Measurements from ENCODE around the gene NYNRIN. TPM values are rescaled to one million over a fixed set of nuclear protein-coding genes. Genes with fewer than 3 reads are reported as not detected.
"Not testable (repeated sequence)": the region's sequence is repeated elsewhere in the genome, so short reads cannot be mapped to it uniquely, and the experiment has no call there.

Gene NYNRIN
- polyA plus RNA-seq, 1 donor from 2014 or later = 5.7 TPM

- Histone ChIP-seq H3K4me3 (ENCODE audit: low read length) (no peak overlapping the region), H3K27me3 (ENCODE audit: insufficient read depth, low read depth, low read length) (peaks cover 6% of the 10 kb centered on the region), H3K36me3 (ENCODE audit: insufficient read depth, low read length) (no peaks in the 10 kb centered on the region), H3K27ac (ENCODE audit: low read length) (no peak overlapping the region), H4K20me1 (ENCODE audit: insufficient read depth) (no peaks in the 10 kb centered on the region), H3K79me2 (replicated peaks; ENCODE audit: insufficient read depth, low read length) (no peaks in the 10 kb centered on the region), H3K9me2 (ENCODE audit: insufficient read depth, low read length) (no peaks in the 10 kb centered on the region), H3K9ac (ENCODE audit: low read length) (no peak overlapping the region), H3K4me2 (ENCODE audit: low read length) (no peak overlapping the region), H2AFZ (ENCODE audit: low read depth, low read length) (no peak overlapping the region), H3K9me3 (ENCODE audit: low read length) (no peaks in the 10 kb centered on the region), H3F3A (ENCODE audit: insufficient read depth, low read length, poor library complexity, severe bottlenecking) (no peaks in the 10 kb centered on the region)
- TF ChIP-seq POLR2AphosphoS5 (IDR thresholded peaks at IDR 0.05) (no peak), SMC3 (conservative IDR thresholded peaks at IDR 0.05; ENCODE audit: poor library complexity) (no peak), MXI1 (conservative IDR thresholded peaks at IDR 0.05; ENCODE audit: poor library complexity, severe bottlenecking) (no peak), RAD21 (conservative IDR thresholded peaks at IDR 0.05) (no peak), TAF1 (IDR thresholded peaks at IDR 0.05; ENCODE audit: low read depth) (no peak), EP300 (conservative IDR thresholded peaks at IDR 0.05; ENCODE audit: poor library complexity, severe bottlenecking) (no peak), EZH2 (IDR thresholded peaks at IDR 0.05; ENCODE audit: borderline replicate concordance, insufficient read depth, low read length, poor library complexity, severe bottlenecking) (no peak)
- TF ChIP-seq, protein P1, sequence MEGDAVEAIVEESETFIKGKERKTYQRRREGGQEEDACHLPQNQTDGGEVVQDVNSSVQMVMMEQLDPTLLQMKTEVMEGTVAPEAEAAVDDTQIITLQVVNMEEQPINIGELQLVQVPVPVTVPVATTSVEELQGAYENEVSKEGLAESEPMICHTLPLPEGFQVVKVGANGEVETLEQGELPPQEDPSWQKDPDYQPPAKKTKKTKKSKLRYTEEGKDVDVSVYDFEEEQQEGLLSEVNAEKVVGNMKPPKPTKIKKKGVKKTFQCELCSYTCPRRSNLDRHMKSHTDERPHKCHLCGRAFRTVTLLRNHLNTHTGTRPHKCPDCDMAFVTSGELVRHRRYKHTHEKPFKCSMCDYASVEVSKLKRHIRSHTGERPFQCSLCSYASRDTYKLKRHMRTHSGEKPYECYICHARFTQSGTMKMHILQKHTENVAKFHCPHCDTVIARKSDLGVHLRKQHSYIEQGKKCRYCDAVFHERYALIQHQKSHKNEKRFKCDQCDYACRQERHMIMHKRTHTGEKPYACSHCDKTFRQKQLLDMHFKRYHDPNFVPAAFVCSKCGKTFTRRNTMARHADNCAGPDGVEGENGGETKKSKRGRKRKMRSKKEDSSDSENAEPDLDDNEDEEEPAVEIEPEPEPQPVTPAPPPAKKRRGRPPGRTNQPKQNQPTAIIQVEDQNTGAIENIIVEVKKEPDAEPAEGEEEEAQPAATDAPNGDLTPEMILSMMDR (IDR thresholded peaks at IDR 0.05; ENCODE audit: poor library complexity, severe bottlenecking) = no peak
- TF ChIP-seq, protein P2, sequence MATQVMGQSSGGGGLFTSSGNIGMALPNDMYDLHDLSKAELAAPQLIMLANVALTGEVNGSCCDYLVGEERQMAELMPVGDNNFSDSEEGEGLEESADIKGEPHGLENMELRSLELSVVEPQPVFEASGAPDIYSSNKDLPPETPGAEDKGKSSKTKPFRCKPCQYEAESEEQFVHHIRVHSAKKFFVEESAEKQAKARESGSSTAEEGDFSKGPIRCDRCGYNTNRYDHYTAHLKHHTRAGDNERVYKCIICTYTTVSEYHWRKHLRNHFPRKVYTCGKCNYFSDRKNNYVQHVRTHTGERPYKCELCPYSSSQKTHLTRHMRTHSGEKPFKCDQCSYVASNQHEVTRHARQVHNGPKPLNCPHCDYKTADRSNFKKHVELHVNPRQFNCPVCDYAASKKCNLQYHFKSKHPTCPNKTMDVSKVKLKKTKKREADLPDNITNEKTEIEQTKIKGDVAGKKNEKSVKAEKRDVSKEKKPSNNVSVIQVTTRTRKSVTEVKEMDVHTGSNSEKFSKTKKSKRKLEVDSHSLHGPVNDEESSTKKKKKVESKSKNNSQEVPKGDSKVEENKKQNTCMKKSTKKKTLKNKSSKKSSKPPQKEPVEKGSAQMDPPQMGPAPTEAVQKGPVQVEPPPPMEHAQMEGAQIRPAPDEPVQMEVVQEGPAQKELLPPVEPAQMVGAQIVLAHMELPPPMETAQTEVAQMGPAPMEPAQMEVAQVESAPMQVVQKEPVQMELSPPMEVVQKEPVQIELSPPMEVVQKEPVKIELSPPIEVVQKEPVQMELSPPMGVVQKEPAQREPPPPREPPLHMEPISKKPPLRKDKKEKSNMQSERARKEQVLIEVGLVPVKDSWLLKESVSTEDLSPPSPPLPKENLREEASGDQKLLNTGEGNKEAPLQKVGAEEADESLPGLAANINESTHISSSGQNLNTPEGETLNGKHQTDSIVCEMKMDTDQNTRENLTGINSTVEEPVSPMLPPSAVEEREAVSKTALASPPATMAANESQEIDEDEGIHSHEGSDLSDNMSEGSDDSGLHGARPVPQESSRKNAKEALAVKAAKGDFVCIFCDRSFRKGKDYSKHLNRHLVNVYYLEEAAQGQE (IDR thresholded peaks at IDR 0.05; ENCODE audit: borderline replicate concordance) = no peak
Measured at GRCh38 chr14:24351517-24351916, 47.3 kb upstream of the NYNRIN start.

DNA sequence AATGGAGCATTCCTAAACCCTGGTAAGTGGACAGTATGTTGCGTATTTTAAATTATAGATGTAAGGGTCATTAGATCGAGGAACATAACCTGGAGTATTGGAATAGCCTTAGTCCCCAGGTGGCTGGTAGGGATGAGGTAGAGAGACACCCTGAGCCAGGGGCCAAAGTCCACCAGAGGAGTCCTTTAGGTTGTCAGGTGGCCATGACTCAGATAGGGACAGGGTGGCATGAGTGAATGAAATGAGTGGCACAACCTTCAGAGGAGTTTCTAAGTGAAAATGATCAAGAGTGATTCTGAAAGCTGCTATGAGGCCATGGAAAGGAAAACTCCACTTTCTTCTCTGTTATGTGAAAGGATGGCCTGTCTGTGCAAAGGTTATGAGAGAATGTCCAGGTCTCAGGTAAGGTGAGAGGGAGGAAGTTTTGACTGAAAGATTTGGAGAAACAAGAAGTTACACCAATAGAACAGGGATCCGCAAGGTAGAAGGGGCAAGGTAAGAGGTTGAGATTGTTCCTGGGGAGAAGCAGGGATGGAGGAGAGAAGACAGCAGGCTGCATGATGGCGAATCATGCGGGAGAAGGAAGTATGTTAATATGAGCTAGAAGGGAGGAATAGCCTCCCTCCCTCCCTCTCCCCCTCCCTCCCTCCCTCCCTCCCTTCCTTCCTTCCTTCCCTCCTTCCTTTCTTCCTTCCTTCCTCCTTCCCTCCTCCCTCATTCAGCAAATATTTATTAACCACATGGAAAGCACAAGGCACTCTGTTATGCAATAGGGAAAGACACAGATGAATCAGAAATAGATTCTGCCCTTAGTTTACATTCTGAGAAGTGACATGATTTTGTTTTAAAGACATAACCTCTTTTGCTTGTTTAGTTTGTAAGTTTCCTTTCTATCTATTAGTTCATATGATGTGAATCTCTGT is 45.0 kb upstream of the NYNRIN start:
- Histone ChIP-seq H3K79me2 (replicated peaks; ENCODE audit: insufficient read depth, low read length) (no peaks in the 10 kb centered on the region), H3K9ac (ENCODE audit: low read length) (no peak overlapping the region), H4K20me1 (ENCODE audit: insufficient read depth) (no peaks in the 10 kb centered on the region), H3K27ac (ENCODE audit: low read length) (no peak overlapping the region), H3K4me2 (ENCODE audit: low read length) (no peak overlapping the region), H3K9me3 (ENCODE audit: low read length) (no peaks in the 10 kb centered on the region), H3K27me3 (ENCODE audit: insufficient read depth, low read depth, low read length) (peaks cover 6% of the 10 kb centered on the region), H2AFZ (ENCODE audit: low read depth, low read length) (no peak overlapping the region), H3K36me3 (ENCODE audit: insufficient read depth, low read length) (no peaks in the 10 kb centered on the region), H3F3A (ENCODE audit: insufficient read depth, low read length, poor library complexity, severe bottlenecking) (no peaks in the 10 kb centered on the region), H3K9me2 (ENCODE audit: insufficient read depth, low read length) (no peaks in the 10 kb centered on the region), H3K4me3 (ENCODE audit: low read length) (no peak overlapping the region)
- TF ChIP-seq MXI1 (conservative IDR thresholded peaks at IDR 0.05; ENCODE audit: poor library complexity, severe bottlenecking) (no peak), RAD21 (conservative IDR thresholded peaks at IDR 0.05) (no peak)

GRCh38 chr14:24354482-24354825 is 44.3 kb upstream of the NYNRIN start:
- not testable (repeated sequence) for H3F3A ChIP-seq (ENCODE audit: insufficient read depth, low read length, poor library complexity, severe bottlenecking); H3K79me2 ChIP-seq (replicated peaks; ENCODE audit: insufficient read depth, low read length); H4K20me1 ChIP-seq (ENCODE audit: insufficient read depth); H3K36me3 ChIP-seq (ENCODE audit: insufficient read depth, low read length); H3K27ac ChIP-seq (ENCODE audit: low read length); H3K4me2 ChIP-seq (ENCODE audit: low read length); H3K4me3 ChIP-seq (ENCODE audit: low read length); H3K9ac ChIP-seq (ENCODE audit: low read length); H3K9me2 ChIP-seq (ENCODE audit: insufficient read depth, low read length); H3K9me3 ChIP-seq (ENCODE audit: low read length); H2AFZ ChIP-seq (ENCODE audit: low read depth, low read length)
- H3K27me3 ChIP-seq (ENCODE audit: insufficient read depth, low read depth, low read length) = peaks cover 11% of the 10 kb centered on the region

Data from neural cell (in vitro differentiated cells).